Hematopoietic multipotent progenitor cell treated with erythropoietin and hydrocortisone succinate and interleukin-3 and kit ligand, for 17 days (in vitro differentiated cells): Measurements from ENCODE around the gene CUZD1.

ENCODE experiments used
- DNase-seq: peaks from one replicate; pipeline ENCODE4 v3.0.0-alpha.2; 2015; ENCODE audit warnings: low spot score

CUZD1 gene

GRCh38 chr10:122854648-122855047 is 9.0 kb upstream of the CUZD1 start:
- no peak for DNase-seq

- no peak for DNase-seq
These were observed 8.1 kb upstream of the CUZD1 start for GRCh38 chr10:122853665-122854313.

DNA sequence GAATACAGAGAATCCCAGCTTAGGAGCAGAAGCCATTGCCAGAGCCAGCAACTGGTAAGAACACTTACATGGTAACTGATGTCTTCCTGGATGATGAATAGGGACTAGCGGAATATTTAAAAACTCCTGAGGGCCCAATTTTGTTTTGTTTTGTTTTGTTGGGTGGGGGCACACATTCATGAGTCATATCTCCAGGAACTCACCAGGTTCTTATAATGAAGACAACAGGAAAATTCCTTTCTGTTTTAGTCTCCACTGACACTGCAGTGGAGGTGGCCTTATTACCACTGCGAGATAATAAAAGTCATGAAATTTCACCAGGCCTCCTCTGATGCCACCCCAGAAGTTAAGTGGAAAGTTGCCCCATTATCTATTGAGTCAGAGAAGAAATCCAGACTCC is 6.6 kb upstream of the CUZD1 start:
- DNase-seq: no peak

DNA sequence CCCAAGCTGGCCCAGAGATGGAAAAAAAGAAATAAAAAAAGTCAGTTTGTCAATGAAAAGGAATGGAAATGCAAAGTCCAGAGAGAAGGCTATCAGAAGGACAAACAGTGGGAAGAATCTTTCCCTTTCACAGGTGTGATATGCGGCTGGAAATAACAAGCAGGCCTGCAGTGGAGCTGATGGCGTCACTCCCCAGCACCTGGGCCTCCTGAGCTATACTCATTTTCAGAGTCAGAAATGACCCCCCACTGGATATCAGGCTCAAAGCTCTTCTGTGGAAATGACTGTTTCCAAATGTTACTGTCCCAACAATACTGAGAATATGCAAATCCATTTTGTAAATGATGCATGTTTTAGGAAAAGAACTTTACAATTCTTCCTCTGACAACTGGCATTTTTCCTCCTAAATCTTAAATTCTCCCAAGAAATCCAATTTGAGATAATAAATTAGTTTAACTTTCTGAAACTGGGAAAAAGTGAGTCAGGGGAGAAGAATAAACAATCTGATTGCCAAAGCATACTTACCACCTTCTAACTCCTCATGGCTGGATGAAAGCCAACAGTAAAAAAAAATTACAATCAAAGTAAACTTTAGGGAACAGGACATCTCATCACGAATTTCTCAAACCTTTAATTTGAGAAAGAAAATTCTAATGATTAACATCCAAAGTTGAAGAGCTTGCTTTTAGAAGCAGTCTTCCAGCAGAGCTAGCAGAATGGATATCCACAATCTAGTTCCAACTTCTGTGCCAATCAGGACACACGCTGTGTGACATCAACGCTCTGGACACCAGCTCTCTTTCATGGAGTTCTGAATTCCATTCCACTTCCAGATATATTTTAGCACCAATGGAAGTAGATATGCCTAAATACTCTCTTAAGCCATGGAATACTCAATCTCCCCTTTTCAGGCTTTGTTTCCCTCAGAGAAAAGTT is 5.3 kb upstream of the CUZD1 start:
- DNase-seq: no peak

DNA sequence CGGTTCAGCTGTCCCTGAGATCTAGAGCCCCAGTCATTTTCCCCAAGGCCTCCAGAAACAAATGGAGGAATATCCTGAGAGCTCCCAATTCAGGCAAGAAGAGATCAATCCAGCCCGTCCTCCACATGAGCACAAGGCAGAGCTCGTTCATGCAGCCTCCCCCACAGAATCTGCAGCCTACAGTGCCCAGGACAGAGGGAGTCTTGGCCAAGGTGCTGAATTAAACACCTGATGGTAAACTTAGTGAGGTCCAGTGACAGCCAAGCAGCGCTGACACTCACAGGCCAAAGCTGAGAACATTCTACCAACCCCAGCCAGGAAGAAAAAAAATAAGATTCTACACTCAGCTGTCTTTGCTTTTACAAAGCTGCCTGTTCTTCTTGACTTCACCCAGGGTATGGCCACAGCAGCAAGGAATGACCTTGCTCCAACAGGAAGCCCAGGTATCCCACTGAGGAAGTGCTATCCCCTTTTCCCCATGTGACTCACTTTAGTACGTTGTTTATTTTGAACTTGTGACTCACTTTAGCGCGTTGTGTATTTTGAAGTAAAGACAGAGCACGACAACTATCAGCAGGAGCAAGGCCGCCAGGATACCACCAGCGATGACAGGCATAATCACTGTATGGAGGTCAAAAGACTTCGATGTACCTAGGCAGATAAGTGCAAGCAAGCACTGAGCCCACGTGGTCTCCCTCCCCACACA is 4.4 kb upstream of the CUZD1 start:
- no peak for DNase-seq

DNA sequence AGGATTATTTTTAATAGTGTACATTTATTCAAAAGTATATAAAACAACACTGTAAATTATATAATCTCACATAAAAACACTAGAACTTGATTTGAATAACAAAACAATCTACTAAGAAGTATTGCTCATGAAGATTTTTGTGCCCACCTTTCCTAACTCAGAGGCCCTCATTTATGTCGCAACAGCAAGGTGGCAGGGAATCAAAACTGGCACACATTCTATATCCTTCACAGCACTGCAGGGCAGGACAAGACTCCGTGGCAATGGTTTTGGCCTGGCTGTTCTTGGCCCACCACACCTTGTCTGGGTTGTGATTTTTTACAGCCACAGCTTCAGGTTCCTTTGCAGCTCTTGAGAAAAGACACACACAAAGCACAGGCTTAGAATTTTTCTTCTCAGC is 3.4 kb upstream of the CUZD1 start:
- DNase-seq: no peak

- DNase-seq: no peak
These were observed 2.3 kb upstream of the CUZD1 start for GRCh38 chr10:122847782-122848604.

- DNase-seq: no peak
These were observed 1.5 kb downstream of the CUZD1 start for GRCh38 chr10:122844146-122844545.

GRCh38 chr10:122841569-122841968 is 4.1 kb downstream of the CUZD1 start:
- no peak for DNase-seq

GRCh38 chr10:122839505-122839904 is 6.2 kb downstream of the CUZD1 start:
- DNase-seq: no peak

DNA sequence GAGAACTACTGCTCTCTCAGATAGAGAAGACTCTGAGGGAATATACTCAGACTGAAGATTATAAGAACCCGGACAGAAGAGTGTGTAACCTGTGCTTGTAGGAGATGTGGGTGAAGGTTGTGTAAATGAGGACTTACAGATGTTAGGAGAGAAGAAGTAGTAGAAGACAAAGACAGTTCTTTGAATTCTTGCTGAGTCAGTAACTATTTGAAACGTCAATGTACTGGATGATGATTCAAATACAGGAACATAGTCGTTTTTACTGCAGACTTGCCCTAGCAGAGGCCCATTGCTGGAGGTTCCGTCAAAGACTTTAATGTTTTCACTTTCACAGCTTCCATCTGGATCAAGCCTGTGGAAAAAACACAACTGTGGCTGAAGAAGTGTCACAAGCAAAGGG is 6.8 kb downstream of the CUZD1 start:
- DNase-seq: no peak

DNA sequence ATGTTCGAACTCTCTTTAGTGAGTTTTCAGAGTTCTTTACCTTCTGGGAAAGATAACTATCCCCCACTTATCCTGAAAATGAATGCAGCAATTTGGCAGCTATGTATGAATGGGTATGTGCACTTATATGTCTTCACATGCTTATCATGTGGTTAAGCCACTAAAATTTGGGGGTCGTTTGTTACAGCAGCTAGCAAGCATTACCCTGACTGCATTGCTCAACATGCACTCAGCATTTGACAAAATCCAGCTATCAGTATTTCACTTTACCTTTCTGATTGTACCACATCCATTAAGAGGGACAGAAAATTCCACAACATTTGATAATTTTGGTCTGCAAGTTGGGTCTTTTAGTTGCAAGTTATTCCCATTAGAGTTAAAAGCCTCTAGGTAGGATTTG is 9.7 kb downstream of the CUZD1 start:
- no peak for DNase-seq

DNA sequence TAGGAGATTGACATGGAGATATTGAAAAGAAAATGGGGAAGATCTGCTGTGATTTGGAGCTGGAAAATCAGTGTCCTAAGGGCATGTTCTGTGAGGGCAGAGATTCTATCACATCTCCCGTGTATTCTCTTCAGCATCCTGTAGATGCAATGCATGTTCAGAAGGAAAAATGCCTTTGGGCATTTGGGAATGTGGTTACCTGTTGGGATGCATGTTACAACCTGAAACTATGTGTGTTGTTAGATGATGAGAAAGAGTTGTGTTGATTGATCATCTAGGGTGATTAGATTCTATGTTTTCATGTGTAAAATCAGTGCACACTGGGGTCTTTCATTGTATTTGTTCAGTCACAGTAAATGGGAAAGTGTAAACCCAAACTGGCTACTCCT is 14.7 kb downstream of the CUZD1 start:
- no peak for DNase-seq

DNA sequence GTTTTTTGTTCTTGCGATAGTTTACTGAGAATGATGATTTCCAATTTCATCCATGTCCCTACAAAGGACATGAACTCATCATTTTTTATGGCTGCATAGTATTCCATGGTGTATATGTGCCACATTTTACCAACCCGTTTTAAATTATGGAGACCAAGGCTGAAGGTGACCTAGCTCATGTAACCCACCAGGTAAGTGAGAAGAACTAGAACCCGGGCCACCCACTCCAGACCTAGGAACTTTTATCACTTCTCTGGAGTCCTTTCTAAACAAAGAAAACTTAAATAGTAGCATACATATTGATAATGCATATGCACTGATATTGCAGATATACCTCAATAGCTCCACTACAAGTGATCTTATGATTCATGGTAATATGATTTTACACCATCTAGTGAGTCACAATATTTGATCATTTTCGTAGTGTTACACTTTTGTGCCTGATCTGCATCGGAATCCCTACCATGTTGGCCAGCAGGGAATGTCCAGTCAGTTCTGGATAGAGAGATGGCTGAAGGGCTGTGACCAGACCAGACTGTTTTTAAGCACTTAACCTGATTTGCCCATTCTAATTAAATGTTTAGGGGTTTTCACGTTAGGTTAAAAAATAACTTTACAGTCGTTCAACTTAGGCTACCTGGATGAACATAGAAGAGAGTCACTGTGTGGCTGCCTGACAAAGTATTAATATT is 15.2 kb downstream of the CUZD1 start:
- no peak for DNase-seq

DNA sequence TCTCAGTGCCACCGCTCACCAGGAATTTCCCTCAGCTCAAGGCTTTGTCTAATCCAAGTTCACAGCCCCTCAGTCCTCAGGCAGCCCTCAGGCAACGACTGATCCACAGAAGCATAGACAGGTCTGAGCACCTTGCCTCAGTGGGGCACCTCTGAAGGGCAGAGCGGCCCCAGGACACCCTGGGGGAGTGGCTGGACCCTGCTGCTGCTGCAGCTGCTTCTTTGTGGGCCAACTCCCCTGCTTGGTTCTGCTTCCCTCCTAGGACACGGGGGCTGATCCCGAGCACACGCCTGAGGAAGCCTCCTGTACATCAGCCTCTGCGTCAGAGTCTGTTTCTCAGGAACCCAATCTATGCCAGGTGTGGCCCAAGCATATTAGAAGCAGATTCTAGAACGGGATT is 16.2 kb downstream of the CUZD1 start:
- no peak for DNase-seq

DNA sequence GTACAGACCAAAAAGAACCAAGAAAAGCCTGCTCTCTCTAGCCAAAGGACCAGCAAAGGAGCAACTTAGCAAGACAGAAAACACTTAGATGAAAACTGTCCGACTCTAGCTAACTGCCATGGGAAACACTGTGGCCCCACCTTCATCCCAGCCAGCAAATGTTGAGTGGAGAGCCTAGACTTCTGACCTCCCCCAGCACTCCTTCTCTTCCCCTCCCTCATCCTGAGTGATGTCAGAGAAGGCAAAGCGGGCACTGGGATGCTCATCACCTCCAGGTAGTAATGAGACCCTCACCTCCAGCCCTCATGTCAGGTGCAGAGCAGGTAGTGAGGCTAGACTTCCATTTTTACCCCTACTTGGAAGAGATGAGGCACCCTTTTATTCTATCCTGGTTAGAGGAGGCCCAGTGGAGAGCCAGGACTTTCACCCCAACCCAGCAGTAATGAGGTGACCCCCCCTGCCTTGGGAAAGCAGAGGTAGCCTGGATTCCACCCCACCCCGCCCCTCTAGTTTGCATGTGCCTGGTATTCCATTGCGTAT is 16.9 kb downstream of the CUZD1 start:
- DNase-seq: no peak

DNA sequence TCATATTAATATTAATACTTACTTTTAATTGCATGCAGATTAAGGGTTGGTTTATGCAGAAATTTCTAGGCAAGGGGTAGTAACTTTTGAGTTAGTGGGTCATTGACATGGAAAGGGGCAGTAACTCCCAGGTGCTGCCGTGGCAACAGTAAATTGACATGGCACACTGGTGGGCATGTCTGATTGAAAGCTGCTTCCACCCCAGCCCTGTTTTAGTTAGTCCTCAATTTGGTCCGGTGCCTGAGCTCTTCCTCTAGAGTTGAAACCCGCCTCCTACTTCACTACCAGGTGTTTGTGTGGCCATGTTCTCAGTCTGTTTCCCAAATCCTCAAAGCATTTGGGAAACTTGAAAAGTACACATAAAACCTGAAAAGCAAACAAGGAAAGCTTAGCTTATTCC is 18.4 kb downstream of the CUZD1 start:
- no peak for DNase-seq

GRCh38 chr10:122822973-122823690 is 22.5 kb downstream of the CUZD1 start:
- DNase-seq: no peak

DNA sequence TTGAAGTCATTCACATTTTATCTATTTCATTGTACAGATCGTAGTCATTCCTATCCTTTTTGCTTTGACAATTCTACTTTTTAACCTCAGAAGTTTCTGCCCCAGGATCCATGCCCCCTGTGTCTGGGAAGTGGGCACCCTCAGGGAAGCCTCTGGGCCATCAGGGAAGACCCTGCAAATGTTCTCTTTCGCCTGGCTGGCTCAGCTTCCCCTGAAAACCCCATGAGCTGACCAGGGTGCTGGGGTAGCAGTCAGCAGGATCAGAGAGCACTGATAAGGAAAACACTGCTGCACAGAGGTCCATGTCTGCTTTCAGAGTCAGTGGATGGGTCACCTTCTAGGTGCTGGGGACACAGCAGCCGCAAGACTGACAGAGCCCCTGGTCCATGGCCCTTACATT is 23.8 kb downstream of the CUZD1 start:
- DNase-seq: no peak

DNA sequence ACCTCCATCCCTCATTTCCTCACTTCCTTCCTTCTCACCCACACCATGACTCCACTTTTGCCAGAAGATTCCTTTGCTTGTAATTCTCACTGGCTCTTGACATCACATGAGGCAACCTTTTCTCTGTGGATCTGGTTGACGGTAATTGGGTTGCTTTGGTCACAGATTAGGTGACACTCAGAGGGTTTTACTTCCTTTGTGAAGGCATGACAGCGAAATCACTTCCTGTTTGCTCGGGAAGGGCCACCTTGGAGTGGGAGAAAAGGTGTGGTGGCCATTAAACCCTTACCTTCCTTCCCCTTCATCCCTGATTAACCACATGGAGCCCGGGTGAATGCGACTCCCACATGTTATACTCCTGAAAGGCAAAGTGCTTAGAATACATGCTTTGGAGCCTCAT is 30.2 kb downstream of the CUZD1 start:
- DNase-seq: no peak

- no peak for DNase-seq
These were observed 31.2 kb downstream of the CUZD1 start for GRCh38 chr10:122814493-122814892.
